H1 (cell line): ENCODE measurements around the gene PCBD1. TPM values are rescaled to one million over a fixed set of nuclear protein-coding genes. Genes with fewer than 3 reads are reported as not detected.

Source experiments
- CTCF ChIA-PET: fragments of 300-600 bp; sonication (Branson Sonifier 250); formaldehyde crosslinking; loops from one replicate; lab custom pipeline; 2021; ENCODE audit not compliant: partially characterized antibody; lab: Charles Lee
- POLR2A ChIA-PET: fragments of 300-600 bp; sonication (Branson Sonifier 250); formaldehyde crosslinking; loops from one replicate; lab custom pipeline; 2021; ENCODE audit warnings: inconsistent platforms; ENCODE audit not compliant: partially characterized antibody; lab: Charles Lee
- DNase-seq, 2 experiments: peaks; one replicate each; pipeline versions ENCODE4 v3.0.0 to v3.0.0-alpha.2; 2010 to 2022; ENCODE audit warnings: low spot score in 2 of 2, low read depth in 1 of 2, mixed read lengths in 1 of 2
- FAIRE-seq: peaks from 2 replicates; lab custom pipeline; 2011; peaks lifted over from hg19 to GRCh38; lab: Jason Lieb, UNC
- H2AFZ ChIP-seq: 2 replicates; pipeline ENCODE4 v1.8.1; 2012; ENCODE audit warnings: low read length, inconsistent platforms
- H2AK5ac ChIP-seq: 2 replicates; pipeline ENCODE4 v1.6.1; 2013; ENCODE audit warnings: low read depth, low read length
- H2BK120ac ChIP-seq: replicated peaks from 2 replicates; pipeline ENCODE3; 2013; ENCODE audit warnings: low read depth, low read length, inconsistent platforms
- H2BK12ac ChIP-seq: 2 replicates; pipeline ENCODE4 v1.6.1; 2013; ENCODE audit warnings: low read depth, low read length
- H2BK15ac ChIP-seq: 2 replicates; pipeline ENCODE4 v1.6.1; 2013; ENCODE audit warnings: low read length
- H2BK20ac ChIP-seq: 2 replicates; pipeline ENCODE4 v1.6.1; 2013; ENCODE audit warnings: low read length
- H2BK5ac ChIP-seq: 2 replicates; pipeline ENCODE4 v1.6.1; 2013; ENCODE audit warnings: low read depth, low read length
- H3K14ac ChIP-seq: 2 replicates; pipeline ENCODE4 v1.6.1; 2013; ENCODE audit warnings: inconsistent platforms; ENCODE audit not compliant: insufficient read length
- H3K18ac ChIP-seq: 2 replicates; pipeline ENCODE4 v1.6.1; 2013; ENCODE audit warnings: low read length; ENCODE audit errors: extremely low read depth
- H3K23ac ChIP-seq: 2 replicates; pipeline ENCODE4 v1.6.1; 2013; ENCODE audit warnings: inconsistent platforms; ENCODE audit not compliant: insufficient read length
- H3K23me2 ChIP-seq: 2 replicates; pipeline ENCODE4 v1.6.1; 2013; ENCODE audit warnings: low read depth, low read length
- H3K27ac ChIP-seq: 2 replicates; pipeline ENCODE4 v1.6.1; 2011; ENCODE audit warnings: low read depth, low read length, inconsistent platforms
- H3K27me3 ChIP-seq, 4 experiments: replicated peaks in 1 of 4; 1 replicate in 1 of 4; 2 replicates in 3 of 4; pipeline versions ENCODE4 v1.6.1 to v1.8.1; 2011 to 2013; ENCODE audit warnings: low read length in 3 of 4, mild to moderate bottlenecking in 3 of 4, inconsistent platforms in 2 of 4, mixed read lengths in 2 of 4, moderate library complexity in 1 of 4; ENCODE audit not compliant: control insufficient read depth in 3 of 4, insufficient read depth in 3 of 4; ENCODE audit errors: extremely low read depth in 1 of 4
- H3K36me3 ChIP-seq, 4 experiments: 2 replicates each; pipeline versions ENCODE4 v1.6.1 to v1.8.1; 2011 to 2013; ENCODE audit warnings: mild to moderate bottlenecking in 4 of 4, low read length in 3 of 4, moderate library complexity in 2 of 4, control low read depth in 1 of 4, inconsistent platforms in 1 of 4; ENCODE audit not compliant: insufficient read depth in 4 of 4, control insufficient read depth in 2 of 4
- H3K4ac ChIP-seq: replicated peaks from 2 replicates; pipeline ENCODE3; 2013; ENCODE audit warnings: low read length, low read depth, mixed read lengths, inconsistent platforms; ENCODE audit not compliant: insufficient read length
- H3K4me1 ChIP-seq, 4 experiments: replicated peaks in 1 of 4; 1 replicate in 1 of 4; 2 replicates in 3 of 4; pipeline versions ENCODE4 v1.6.1 to v1.8.1; 2011 to 2013; ENCODE audit warnings: low read length in 3 of 4, inconsistent platforms in 2 of 4, mixed read lengths in 1 of 4; ENCODE audit not compliant: insufficient read depth in 4 of 4, control insufficient read depth in 3 of 4
- H3K4me2 ChIP-seq, 2 experiments: 2 replicates each; pipeline versions ENCODE4 v1.6.1 to v1.8.1; 2011 to 2013; ENCODE audit warnings: low read depth in 2 of 2, low read length in 2 of 2, control low read depth in 1 of 2, inconsistent platforms in 1 of 2, mild to moderate bottlenecking in 1 of 2; ENCODE audit not compliant: insufficient read depth in 1 of 2
- H3K4me3 ChIP-seq, 4 experiments: fragments of 200-600, 300-600 bp in 1 of 4; sonication (generic), shearing (Covaris generic), sonication (Bioruptor Twin) in 1 of 4; 2 replicates each; pipeline versions ENCODE4 v1.5.1 to v1.8.1; 2011 to 2016; ENCODE audit warnings: low read length in 4 of 4, low read depth in 3 of 4, control low read depth in 2 of 4, inconsistent platforms in 2 of 4, mild to moderate bottlenecking in 2 of 4, mixed read lengths in 1 of 4, moderate library complexity in 1 of 4; ENCODE audit not compliant: insufficient read depth in 2 of 4; ENCODE audit errors: extremely low read depth in 1 of 4
- H3K56ac ChIP-seq: replicated peaks from 2 replicates; pipeline ENCODE3; 2013; ENCODE audit warnings: low read depth, mild to moderate bottlenecking, mixed read lengths, low read length, inconsistent platforms; ENCODE audit not compliant: insufficient read length
- H3K79me1 ChIP-seq: 2 replicates; pipeline ENCODE4 v1.6.1; 2013; ENCODE audit warnings: low read depth, low read length, control low read depth
- H3K79me2 ChIP-seq, 2 experiments: 2 replicates each; pipeline versions ENCODE4 v1.6.1 to v1.8.1; 2012 to 2013; ENCODE audit warnings: low read length in 2 of 2, mild to moderate bottlenecking in 2 of 2, inconsistent platforms in 1 of 2; ENCODE audit not compliant: insufficient read depth in 2 of 2, control insufficient read depth in 1 of 2
- H3K9ac ChIP-seq, 4 experiments: replicated peaks in 1 of 4; 1 replicate in 1 of 4; 2 replicates in 3 of 4; pipeline versions ENCODE4 v1.6.1 to v1.8.1; 2011 to 2013; ENCODE audit warnings: low read depth in 3 of 4, low read length in 3 of 4, control low read depth in 2 of 4, mild to moderate bottlenecking in 2 of 4, moderate library complexity in 2 of 4, inconsistent platforms in 1 of 4; ENCODE audit errors: extremely low read depth in 1 of 4
- H3K9me3 ChIP-seq, 2 experiments: 2 replicates each; pipeline versions ENCODE4 v1.6.1 to v1.8.1; 2012 to 2013; ENCODE audit warnings: mild to moderate bottlenecking in 2 of 2, moderate library complexity in 2 of 2, control low read depth in 1 of 2, inconsistent platforms in 1 of 2, low read depth in 1 of 2, low read length in 1 of 2, mixed read lengths in 1 of 2; ENCODE audit not compliant: insufficient read depth in 2 of 2
- H4K20me1 ChIP-seq, 2 experiments: replicated peaks in 1 of 2; 2 replicates each; pipeline versions ENCODE3 to v1.8.1; 2011 to 2013; ENCODE audit warnings: inconsistent platforms in 2 of 2, low read length in 2 of 2, mild to moderate bottlenecking in 1 of 2; ENCODE audit not compliant: insufficient read depth in 2 of 2, control insufficient read depth in 1 of 2
- H4K5ac ChIP-seq: 2 replicates; pipeline ENCODE4 v1.6.1; 2013; ENCODE audit warnings: low read length, low read depth, mixed read lengths, inconsistent platforms; ENCODE audit not compliant: insufficient read length
- H4K8ac ChIP-seq: 2 replicates; pipeline ENCODE4 v1.8.0; 2013; ENCODE audit warnings: mild to moderate bottlenecking, moderate library complexity, low read length, inconsistent platforms; ENCODE audit not compliant: insufficient read depth; ENCODE audit errors: extremely low read depth
- H4K91ac ChIP-seq: replicated peaks from 2 replicates; pipeline ENCODE3; 2013; ENCODE audit warnings: low read length, mixed read lengths, inconsistent platforms; ENCODE audit not compliant: insufficient read length
- CHD1 ChIP-seq: IDR thresholded peaks from 2 replicates; pipeline ENCODE4 v1.6.1; 2012; ENCODE audit warnings: low read depth, low read length, improper control_type of control experiment
- CHD2 ChIP-seq: IDR thresholded peaks from 2 replicates; pipeline ENCODE4 v1.6.1; 2012; ENCODE audit warnings: low read length, improper control_type of control experiment
- GTF2F1 ChIP-seq: IDR thresholded peaks from 2 replicates; pipeline ENCODE4 v1.6.1; 2012; ENCODE audit warnings: low read depth, low read length, improper control_type of control experiment, borderline replicate concordance
- HDAC2 ChIP-seq, 2 experiments: fragments of 300-600 bp in 1 of 2; sonication (generic) in 1 of 2; IDR thresholded peaks; 2 replicates each; pipeline ENCODE4 v1.6.1; 2011 to 2012; ENCODE audit warnings: low read depth in 2 of 2, low read length in 2 of 2, mild to moderate bottlenecking in 2 of 2, moderate library complexity in 2 of 2, borderline replicate concordance in 1 of 2, inconsistent platforms in 1 of 2
- NRF1 ChIP-seq: IDR thresholded peaks from 2 replicates; pipeline ENCODE4 v1.6.1; 2011; ENCODE audit warnings: mild to moderate bottlenecking, low read depth, low read length, improper control_type of control experiment
- PHF8 ChIP-seq: fragments of 200-600 bp; sonication (generic); conservative IDR thresholded peaks from 2 replicates; pipeline ENCODE4 v1.7.1; 2012; ENCODE audit warnings: low read depth, mild to moderate bottlenecking, inconsistent platforms, low read length, moderate library complexity
- POLR2AphosphoS5 ChIP-seq: IDR thresholded peaks from 2 replicates; pipeline ENCODE4 v1.6.1; 2011; ENCODE audit warnings: low read depth, low read length
- RAD21 ChIP-seq, 2 experiments: IDR thresholded peaks in 1 of 2; conservative IDR thresholded peaks in 1 of 2; 2 replicates each; pipeline ENCODE4 v1.6.1; 2011; ENCODE audit warnings: low read depth in 2 of 2, low read length in 2 of 2, improper control_type of control experiment in 1 of 2, inconsistent platforms in 1 of 2, mild to moderate bottlenecking in 1 of 2, moderate library complexity in 1 of 2
- SAP30 ChIP-seq: fragments of 300-600 bp; sonication (generic); IDR thresholded peaks from 2 replicates; pipeline ENCODE4 v1.7.1; 2012; ENCODE audit warnings: low read length, moderate library complexity, mild to moderate bottlenecking, inconsistent platforms; ENCODE audit not compliant: insufficient read depth, insufficient replicate concordance
- SUZ12 ChIP-seq: fragments of 200-600 bp; sonication (generic); IDR thresholded peaks from 2 replicates; pipeline ENCODE4 v1.6.1; 2012; ENCODE audit warnings: mild to moderate bottlenecking, inconsistent platforms, low read length, moderate library complexity, mixed read lengths
- TAF7 ChIP-seq: optimal IDR thresholded peaks from 2 replicates; pipeline ENCODE3; 2011; ENCODE audit warnings: low read depth, mild to moderate bottlenecking, inconsistent platforms, low read length, moderate library complexity, borderline replicate concordance
- TCF12 ChIP-seq: IDR thresholded peaks from 2 replicates; pipeline ENCODE4 v1.6.1; 2011; ENCODE audit warnings: low read depth, mild to moderate bottlenecking, low read length
- WGBS, 2 experiments: shearing (Covaris generic) in 1 of 2; methylation state at CpG; one replicate each; pipeline versions ENCODE4 v1.1.6 to v1.1.7; 2013 to 2015; ENCODE audit warnings: low lambda C conversion rate in 2 of 2, mixed read lengths in 2 of 2, inconsistent platforms in 1 of 2, low coverage in 1 of 2, missing lambda C conversion rate in 1 of 2; ENCODE audit not compliant: insufficient replicate concordance in 2 of 2, insufficient coverage in 1 of 2, insufficient read length in 1 of 2; ENCODE audit errors: extremely low coverage in 1 of 2, missing lambda C conversion rate in 1 of 2; 5-methylcytosine and 5-hydroxymethylcytosine counted together
- polyA plus RNA-seq, 7 experiments: library from polyadenylated mRNA; depleted of rRNA in 3 of 7; stranded (reverse) in 5 of 7; unstranded in 2 of 7; fragments of >200 nt in 5 of 7; fragments of 200-250 nt in 2 of 7; gene quantifications; 1 replicate in 5 of 7; 2 replicates in 1 of 7; 4 replicates in 1 of 7; pipeline versions ENCODE4 v1.2.1 to v1.2.3, GENCODE V29; 2011 to 2013; ENCODE audit warnings: missing spikeins in 2 of 7, mixed read lengths in 2 of 7
- total RNA-seq: library from RNA; stranded (reverse); fragmentation: NEBNext Ultra II Directional; extraction: Animal tissue kit (Norgen Biotek cat#: 25700); gene quantifications from 2 replicates; pipeline ENCODE4 v1.2.1, GENCODE V29; 2021

PCBD1 gene
- total and polyA plus RNA-seq, 2 of the 8 experiments (the other 6 are each of a cell fraction or from before 2014, with no cell fraction given): 46.5 to 55.0 TPM

DNA sequence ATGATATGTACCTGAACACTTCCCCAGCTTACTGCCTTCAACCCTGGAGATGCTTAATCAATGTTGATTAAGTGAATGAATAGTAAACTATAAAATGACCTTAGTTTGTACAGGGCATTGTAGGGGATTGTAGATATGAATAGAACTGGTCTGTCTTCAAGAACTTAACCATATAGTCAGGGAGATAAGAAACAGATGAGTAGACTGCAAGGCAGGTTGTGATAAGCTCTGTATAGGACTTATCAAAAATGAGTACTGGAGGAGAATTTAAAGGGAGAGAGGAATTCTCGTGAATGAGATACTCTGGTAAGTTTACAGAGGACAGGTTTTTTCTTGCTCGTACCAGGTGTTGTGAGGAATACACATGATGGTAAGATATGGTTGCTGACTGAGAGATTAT lies 45.0 kb downstream of the PCBD1 start:
- H3K27ac ChIP-seq: no peak overlapping the region
- POLR2A ChIA-PET: interaction anchor here (1.6 kb wide), 1 partner anchor 14 kb away, joined by 3 read pairs; no protein-coding TSS in a partner anchor
- no peak overlapping the region for H4K91ac ChIP-seq
- FAIRE-seq: no peak
- no peak for TF ChIP-seq GTF2F1
- TF ChIP-seq PHF8: no peak
- no peak for TF ChIP-seq CHD1
- TF ChIP-seq SAP30: no peak
- TF ChIP-seq HDAC2 (IDR thresholded peaks at IDR 0.05; ENCODE audit: borderline replicate concordance in 1 of 2, low read depth in 2 of 2, low read length in 2 of 2): no peak
- TF ChIP-seq NRF1: no peak
- TF ChIP-seq RAD21 (IDR thresholded peaks at IDR 0.05 in 1 of 2, conservative IDR thresholded peaks at IDR 0.05 in 1 of 2; ENCODE audit: low read depth in 2 of 2, low read length in 2 of 2): no peak
- no peak for TF ChIP-seq TAF7
- TF ChIP-seq TCF12: no peak
- TF ChIP-seq SUZ12: no peak
- TF ChIP-seq CHD2: no peak
- no peak for TF ChIP-seq POLR2AphosphoS5
- TF ChIP-seq, all 59 proteins: peak for 0
- Histone ChIP-seq H3K14ac (no peak overlapping the region), H3K79me2 (peaks cover 0 to 33% of the 10 kb centered on the region in 2 experiments; a peak in 2 of 4 replicates), H3K9me3 (no peaks in the 10 kb centered on the region), H3K79me1 (no peaks in the 10 kb centered on the region; the same call in none of the 2 replicates), H2BK5ac (no peak overlapping the region), H2AFZ (no peak overlapping the region), H3K4ac (no peak overlapping the region), H2BK120ac (no peak overlapping the region), H4K8ac (no peak overlapping the region), H2BK20ac (no peak overlapping the region), H2BK12ac (no peak overlapping the region), H3K18ac (no peak overlapping the region), H3K23me2 (no peaks in the 10 kb centered on the region), H3K9ac (no peak overlapping the region), H3K36me3 (peaks cover 0 to 21% (median 3%) of the 10 kb centered on the region in 4 experiments; a peak in 3 of 8 replicates), H4K20me1 (peaks cover 0 to 6% of the 10 kb centered on the region in 2 experiments), H3K4me1 (no peaks in the 10 kb centered on the region), H3K4me3 (no peak overlapping the region), H3K23ac (no peak overlapping the region), H3K4me2 (no peak overlapping the region), H2BK15ac (no peak overlapping the region), H3K27me3 (no peaks in the 10 kb centered on the region), H2AK5ac (no peak overlapping the region), H4K5ac (no peak overlapping the region), H3K56ac (no peak overlapping the region)
- CTCF ChIA-PET: no interaction called here
- WGBS, 2 experiments: 88% methylated on average over 2 of the region's 2 CpGs; no CpG with 5 or more reads in 1 of the 2 experiments
- DNase-seq: no peak
